Kidney epithelial cell (primary cell): ENCODE measurements around the gene DEFB132. TPM values are rescaled to one million over a fixed set of nuclear protein-coding genes. Genes with fewer than 3 reads are reported as not detected.
"Not testable (repeated sequence)": the region's sequence is repeated elsewhere in the genome, so short reads cannot be mapped to it uniquely, and the experiment has no call there.

ENCODE experiments used
- DNase-seq: peaks from one replicate; pipeline ENCODE4 v3.0.0-alpha.2; 2010; ENCODE audit warnings: low read depth
- H3K27me3 ChIP-seq: 2 replicates; pipeline ENCODE4 v1.6.0; 2011; ENCODE audit warnings: low read length; ENCODE audit not compliant: control insufficient read depth, insufficient read depth
- H3K36me3 ChIP-seq: 2 replicates; pipeline ENCODE4 v1.5.1; 2011; ENCODE audit warnings: low read length; ENCODE audit not compliant: control insufficient read depth, insufficient read depth
- H3K4me3 ChIP-seq: 2 replicates; pipeline ENCODE4 v1.5.1; 2011; ENCODE audit warnings: low read depth, mild to moderate bottlenecking, control low read depth, low read length
- CTCF ChIP-seq: IDR thresholded peaks from 2 replicates; pipeline ENCODE4 v1.5.1; 2011; ENCODE audit warnings: mild to moderate bottlenecking, moderate library complexity, low read length, control low read depth, inconsistent platforms; ENCODE audit not compliant: insufficient read depth, poor library complexity, severe bottlenecking
- total RNA-seq: library from RNA; depleted of rRNA; stranded (reverse); fragments of >200 nt; gene quantifications from 2 replicates; pipeline ENCODE4 v1.2.3, GENCODE V29; 2015

The DEFB132 gene
- total RNA-seq, 1 donor from 2014 or later, result not detected

GRCh38 chr20:235891-236290 is 21.6 kb upstream of the DEFB132 start:
- no peaks in the 10 kb centered on the region for H3K27me3 ChIP-seq
- H3K4me3 ChIP-seq, result no peak overlapping the region
- no peak for TF ChIP-seq CTCF
- DNase-seq, result no peak
- no peaks in the 10 kb centered on the region for H3K36me3 ChIP-seq

DNA sequence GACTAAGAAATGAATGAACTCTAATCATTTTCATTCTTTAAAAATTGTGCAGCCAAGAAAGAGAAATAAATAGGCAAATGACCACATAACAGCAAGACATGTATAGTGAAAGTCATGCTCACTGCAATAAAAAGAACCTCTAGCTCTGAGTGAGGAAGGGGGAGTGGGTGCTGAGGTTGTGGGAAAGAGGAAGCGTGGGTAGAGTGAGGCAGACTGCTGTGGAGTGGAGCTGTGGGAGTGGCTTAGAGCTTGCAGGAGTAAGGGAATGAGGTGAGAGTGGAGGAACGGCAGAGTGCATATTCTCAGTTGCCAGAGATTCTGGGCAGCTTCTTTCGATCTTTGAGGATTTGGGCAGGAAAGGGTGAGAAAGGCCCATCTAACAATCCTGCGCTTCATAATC is 20.0 kb upstream of the DEFB132 start:
- no peak overlapping the region for H3K4me3 ChIP-seq
- no peaks in the 10 kb centered on the region for H3K36me3 ChIP-seq
- no peak for DNase-seq
- TF ChIP-seq CTCF, result no peak
- no peaks in the 10 kb centered on the region for H3K27me3 ChIP-seq

DNA sequence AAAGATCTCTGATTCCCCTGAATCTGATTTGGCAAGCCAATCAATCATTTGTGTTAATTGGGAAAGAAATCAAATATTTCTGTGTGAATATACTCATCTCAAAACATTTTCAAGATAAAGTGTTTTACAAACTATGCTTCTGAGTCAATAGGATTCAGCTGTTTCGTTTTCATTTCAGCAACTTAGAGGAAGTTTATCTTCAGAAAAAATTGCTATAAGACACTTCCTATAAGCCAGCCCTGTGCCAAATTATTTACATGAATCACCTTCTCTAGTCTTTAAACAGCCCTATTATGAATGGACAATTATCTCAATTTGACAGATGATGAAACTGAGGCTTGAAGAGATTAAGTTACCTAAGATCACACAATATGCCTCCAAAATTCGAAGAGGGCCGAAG is 19.6 kb upstream of the DEFB132 start:
- no peak for DNase-seq
- no peak for TF ChIP-seq CTCF
- Histone ChIP-seq H3K4me3 (no peak overlapping the region), H3K36me3 (no peaks in the 10 kb centered on the region), H3K27me3 (no peaks in the 10 kb centered on the region)

- Histone ChIP-seq H3K4me3 (no peak overlapping the region), H3K27me3 (no peaks in the 10 kb centered on the region), H3K36me3 (no peaks in the 10 kb centered on the region)
- no peak for TF ChIP-seq CTCF
- no peak for DNase-seq
Observed at GRCh38 chr20:242905-243304, 14.6 kb upstream of the DEFB132 start.

DNA sequence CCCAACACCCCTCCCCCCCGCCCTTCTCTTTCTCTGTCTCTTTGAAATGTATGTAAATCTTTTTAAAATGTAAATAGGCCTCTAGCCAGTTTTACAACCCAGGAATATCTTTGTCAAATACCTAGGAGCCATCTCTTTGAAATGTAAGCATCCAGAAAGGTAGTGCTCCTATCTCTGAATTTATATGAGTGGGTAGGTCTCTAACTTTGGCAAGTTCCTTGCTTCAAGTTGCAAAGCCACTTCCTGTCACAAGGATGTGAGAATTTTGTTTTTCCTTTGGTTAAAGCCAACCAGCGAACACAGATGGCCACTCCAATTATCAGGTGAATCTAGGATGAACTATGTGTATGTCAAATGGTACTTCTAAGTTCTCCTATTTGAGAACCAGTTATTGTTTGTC is 6.2 kb upstream of the DEFB132 start:
- Histone ChIP-seq H3K27me3 (no peaks in the 10 kb centered on the region), H3K4me3 (no peak overlapping the region), H3K36me3 (no peaks in the 10 kb centered on the region)
- DNase-seq, result no peak
- TF ChIP-seq CTCF, result no peak

- H3K27me3 ChIP-seq, result no peaks in the 10 kb centered on the region
- no peak overlapping the region for H3K4me3 ChIP-seq
- no peaks in the 10 kb centered on the region for H3K36me3 ChIP-seq
- no peak for DNase-seq
- no peak for TF ChIP-seq CTCF
Observed at GRCh38 chr20:252801-253200, 4.7 kb upstream of the DEFB132 start.

DNA sequence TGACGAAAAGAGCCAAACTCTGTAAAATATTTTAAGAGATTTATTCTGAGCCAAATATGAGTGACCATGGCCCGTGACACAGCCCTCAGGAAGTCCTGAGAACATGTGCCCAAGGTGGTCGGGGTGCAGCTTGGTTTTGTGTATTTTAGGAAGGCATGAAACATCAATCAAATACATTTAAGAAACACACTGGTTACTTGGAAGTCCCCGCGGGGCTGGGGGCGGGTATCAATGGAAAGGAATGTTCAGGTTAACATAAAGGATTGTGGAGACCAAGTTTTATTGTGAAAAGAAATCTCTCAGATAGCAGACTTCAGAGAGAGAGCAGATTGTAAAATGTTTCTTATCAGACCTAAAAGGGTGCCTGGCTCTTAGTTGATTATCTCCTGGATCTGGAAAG is 4.1 kb upstream of the DEFB132 start:
- H3K36me3 ChIP-seq, H3K27me3 ChIP-seq: not testable (repeated sequence)

More for the DNA sequence above, 4.1 kb upstream of the DEFB132 start:
- DNase-seq, H3K4me3 ChIP-seq: not testable (repeated sequence)
